ENCODE data around the gene NPAS3. TPM values are rescaled to one million over a fixed set of nuclear protein-coding genes. Genes with fewer than 3 reads are reported as not detected.

The NPAS3 gene
- total and polyA plus RNA-seq, 2 donors (not counting 1 experiment from before 2014, with no cell fraction given), result 0.10 to 0.50 TPM

GRCh38 chr14:33563191-33563900 is 624.7 kb downstream of the NPAS3 start:
- H3K27me3 ChIP-seq (ENCODE audit: control insufficient read depth, insufficient read depth, low read length), result no peaks in the 10 kb centered on the region
- H3K9me3 ChIP-seq (ENCODE audit: control insufficient read depth, insufficient read depth, low read depth, low read length), result no peaks in the 10 kb centered on the region
- DNase-seq (ENCODE audit: low read depth in 2 of 2), result peak in 1 of 2 donors; percentile 48
- no peak overlapping the region for H3K9ac ChIP-seq (ENCODE audit: insufficient read depth, low read length)
- H2AFZ ChIP-seq (ENCODE audit: low read length), result no peak overlapping the region
- H3K4me3 ChIP-seq (replicated peaks in 1 of 4; ENCODE audit: control extremely low read depth in 1 of 4, insufficient read depth in 1 of 4, low read depth in 3 of 4, low read length in 4 of 4), result no peak overlapping the region
- TF ChIP-seq EZH2 (IDR thresholded peaks at IDR 0.05; ENCODE audit: low read length, missing control alignments), result no peak
- no peak for TF ChIP-seq CTCF (conservative IDR thresholded peaks at IDR 0.05 in 1 of 2, IDR thresholded peaks at IDR 0.05 in 1 of 2; ENCODE audit: low read depth in 1 of 2, low read length in 2 of 2)
- no peaks in the 10 kb centered on the region for H3K36me3 ChIP-seq (ENCODE audit: control insufficient read depth, insufficient read depth, low read length)
- H3K4me1 ChIP-seq (ENCODE audit: control insufficient read depth, extremely low read depth, insufficient read depth, low read length), result no peaks in the 10 kb centered on the region
- H4K20me1 ChIP-seq (ENCODE audit: control insufficient read depth, extremely low read depth, insufficient read depth, low read length), result no peaks in the 10 kb centered on the region
- H3K79me2 ChIP-seq (ENCODE audit: control insufficient read depth, insufficient read depth, low read length), result no peaks in the 10 kb centered on the region
- no peak overlapping the region for H3K27ac ChIP-seq (ENCODE audit: insufficient read depth, low read length)
- H3K4me2 ChIP-seq (ENCODE audit: extremely low read depth, insufficient read depth, low read length), result no peak overlapping the region

- H4K20me1 ChIP-seq (ENCODE audit: control insufficient read depth, extremely low read depth, insufficient read depth, low read length), result no peaks in the 10 kb centered on the region
- no peak for DNase-seq (ENCODE audit: low read depth in 2 of 2)
These were observed 625.2 kb downstream of the NPAS3 start for GRCh38 chr14:33563901-33564197.

More at GRCh38 chr14:33563901-33564197, 625.2 kb downstream of the NPAS3 start:
- Histone ChIP-seq H2AFZ (ENCODE audit: low read length) (no peak overlapping the region), H3K4me2 (ENCODE audit: extremely low read depth, insufficient read depth, low read length) (no peak overlapping the region), H3K79me2 (ENCODE audit: control insufficient read depth, insufficient read depth, low read length) (no peaks in the 10 kb centered on the region), H3K4me3 (replicated peaks in 1 of 4; ENCODE audit: control extremely low read depth in 1 of 4, insufficient read depth in 1 of 4, low read depth in 3 of 4, low read length in 4 of 4) (no peak overlapping the region), H3K27ac (ENCODE audit: insufficient read depth, low read length) (no peak overlapping the region), H3K9ac (ENCODE audit: insufficient read depth, low read length) (no peak overlapping the region), H3K9me3 (ENCODE audit: control insufficient read depth, insufficient read depth, low read depth, low read length) (no peaks in the 10 kb centered on the region), H3K36me3 (ENCODE audit: control insufficient read depth, insufficient read depth, low read length) (no peaks in the 10 kb centered on the region), H3K27me3 (ENCODE audit: control insufficient read depth, insufficient read depth, low read length) (no peaks in the 10 kb centered on the region), H3K4me1 (ENCODE audit: control insufficient read depth, extremely low read depth, insufficient read depth, low read length) (no peaks in the 10 kb centered on the region)
- TF ChIP-seq CTCF (conservative IDR thresholded peaks at IDR 0.05 in 1 of 2, IDR thresholded peaks at IDR 0.05 in 1 of 2; ENCODE audit: low read depth in 1 of 2, low read length in 2 of 2) (no peak), EZH2 (IDR thresholded peaks at IDR 0.05; ENCODE audit: low read length, missing control alignments) (no peak)
